ENCODE results near the gene FKBP1A.

Gene FKBP1A

GRCh38 chr20:1338801-1339200, 54.1 kb downstream of the FKBP1A start:
- ChIA-PET CTCF (no interaction called here), POLR2A (ENCODE audit: low non-redundant PET) (no interaction called here)
- no peak for DNase-seq (ENCODE audit: low spot score)
- no peak overlapping the region for H3K27ac ChIP-seq
- TF ChIP-seq CTCF (conservative IDR thresholded peaks at IDR 0.05; ENCODE audit: low read depth): no peak

GRCh38 chr20:1338096-1338495, 54.8 kb downstream of the FKBP1A start:
- no peak for TF ChIP-seq CTCF (conservative IDR thresholded peaks at IDR 0.05; ENCODE audit: low read depth)
- H3K27ac ChIP-seq: peak overlapping the region; percentile 65
- DNase-seq (ENCODE audit: low spot score): no peak
- CTCF ChIA-PET: interaction anchor here (0.5 to 0.7 kb wide), 2 partner anchors 234 to 522 kb away, joined by 3 to 7 read pairs; no protein-coding TSS in a partner anchor
- POLR2A ChIA-PET (ENCODE audit: low non-redundant PET): no interaction called here

GRCh38 chr20:1337441-1337840, 55.4 kb downstream of the FKBP1A start:
- H3K27ac ChIP-seq: peak overlapping the region; percentile 65
- CTCF ChIA-PET: no interaction called here
- POLR2A ChIA-PET (ENCODE audit: low non-redundant PET): interaction anchor here (0.6 kb wide), 1 partner anchor 26 kb away, joined by 7 read pairs; no protein-coding TSS in a partner anchor
- DNase-seq (ENCODE audit: low spot score): no peak
- no peak for TF ChIP-seq CTCF (conservative IDR thresholded peaks at IDR 0.05; ENCODE audit: low read depth)

GRCh38 chr20:1336699-1337367, 56.0 kb downstream of the FKBP1A start:
- CTCF ChIA-PET: no interaction called here
- no peak for TF ChIP-seq CTCF (conservative IDR thresholded peaks at IDR 0.05; ENCODE audit: low read depth)
- no peak for DNase-seq (ENCODE audit: low spot score)
- H3K27ac ChIP-seq: peak overlapping the region; percentile 65
- POLR2A ChIA-PET (ENCODE audit: low non-redundant PET): interaction anchor here (0.6 kb wide), 1 partner anchor 25 kb away, joined by 7 read pairs; no protein-coding TSS in a partner anchor

GRCh38 chr20:1335961-1336698, 56.7 kb downstream of the FKBP1A start:
- TF ChIP-seq CTCF (conservative IDR thresholded peaks at IDR 0.05; ENCODE audit: low read depth): no peak
- DNase-seq (ENCODE audit: low spot score): no peak
- peak overlapping the region; percentile 65 for H3K27ac ChIP-seq
- CTCF ChIA-PET: no interaction called here
- POLR2A ChIA-PET (ENCODE audit: low non-redundant PET): no interaction called here

GRCh38 chr20:1334761-1335160, 58.1 kb downstream of the FKBP1A start:
- POLR2A ChIA-PET (ENCODE audit: low non-redundant PET): interaction anchor here (0.6 to 0.7 kb wide), 2 partner anchors 10 to 36 kb away, joined by 4 to 7 read pairs; no protein-coding TSS in a partner anchor
- H3K27ac ChIP-seq: peak overlapping the region; percentile 57
- TF ChIP-seq CTCF (conservative IDR thresholded peaks at IDR 0.05; ENCODE audit: low read depth): no peak
- no peak for DNase-seq (ENCODE audit: low spot score)
- CTCF ChIA-PET: no interaction called here
